GM12801 (cell line): Measurements from ENCODE around the gene WIPF2.

Experiments
- CTCF ChIP-seq: IDR thresholded peaks from one replicate; pipeline ENCODE4 v1.5.1; 2011; ENCODE audit warnings: control low read depth; ENCODE audit not compliant: insufficient read length; ENCODE audit errors: extremely low read depth

Gene WIPF2

GRCh38 chr17:40182606-40183005 lies 36.5 kb upstream of the WIPF2 start:
- no peak for TF ChIP-seq CTCF

DNA sequence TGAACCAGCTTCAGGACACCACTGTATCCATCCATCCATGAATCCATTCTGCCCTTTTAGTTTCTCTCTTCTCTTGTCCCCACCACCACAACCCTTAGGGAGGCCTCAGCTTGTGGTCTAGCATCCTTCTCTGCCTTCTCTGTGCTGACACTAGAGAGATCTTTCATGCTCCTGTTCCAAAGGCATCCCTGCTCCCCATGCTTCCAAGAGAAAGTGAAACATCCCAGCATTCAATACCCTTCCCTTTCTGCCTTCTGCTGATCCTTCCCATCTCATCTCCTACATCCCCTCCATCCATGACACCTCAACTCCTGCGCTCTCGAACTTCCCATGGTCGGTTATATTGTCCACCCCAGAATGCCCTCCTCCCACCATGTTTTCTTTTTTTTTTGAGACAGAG lies 31.9 kb upstream of the WIPF2 start:
- TF ChIP-seq CTCF, result no peak

DNA sequence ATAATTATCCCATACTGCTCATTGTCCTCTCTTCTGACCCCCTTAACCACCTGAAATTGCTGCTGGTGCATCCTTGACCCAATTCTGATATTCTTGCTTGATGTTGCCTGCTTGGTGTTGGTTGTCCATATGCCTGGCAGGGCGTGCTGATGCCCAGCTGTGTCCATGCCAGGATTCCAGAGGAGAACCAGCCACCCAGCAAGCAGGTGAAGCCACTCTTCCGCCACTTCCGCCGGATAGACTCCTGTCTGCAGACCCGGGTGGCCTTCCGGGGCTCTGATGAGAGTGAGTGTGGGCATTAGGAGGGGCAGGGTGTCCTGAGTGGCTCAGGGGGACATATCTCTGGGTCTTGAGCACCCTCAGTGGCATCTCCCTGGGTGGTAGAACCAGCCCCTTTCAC lies 30.4 kb upstream of the WIPF2 start:
- TF ChIP-seq CTCF, result no peak

- TF ChIP-seq CTCF, result no peak
Measured at GRCh38 chr17:40190197-40191021, 28.7 kb upstream of the WIPF2 start.

GRCh38 chr17:40191237-40192208 lies 27.6 kb upstream of the WIPF2 start:
- peak; percentile 13 for TF ChIP-seq CTCF

- TF ChIP-seq CTCF, result no peak
Measured at GRCh38 chr17:40192961-40193360, 26.1 kb upstream of the WIPF2 start.

- TF ChIP-seq CTCF, result no peak
Measured at GRCh38 chr17:40194821-40195220, 24.3 kb upstream of the WIPF2 start.
